Brain microvascular endothelial cell (primary cell): Measurements from ENCODE around the gene VPS39.

Experiments used
- DNase-seq: peaks from one replicate; pipeline ENCODE4 v3.0.0-alpha.2; 2020
- H3K27ac ChIP-seq: fragments of 250-450 bp; sonication (Bioruptor Pico); 2 replicates; pipeline ENCODE4 v1.5.1; 2020; ENCODE audit warnings: mild to moderate bottlenecking, moderate library complexity
- H3K27me3 ChIP-seq: fragments of 250-450 bp; sonication (Bioruptor Pico); replicated peaks from 2 replicates; pipeline ENCODE4 v1.5.1; 2020; ENCODE audit warnings: mild to moderate bottlenecking
- H3K36me3 ChIP-seq: fragments of 250-450 bp; sonication (Bioruptor Pico); replicated peaks from 2 replicates; pipeline ENCODE4 v1.5.1; 2020; ENCODE audit warnings: mild to moderate bottlenecking
- H3K4me3 ChIP-seq: 2 replicates; pipeline ENCODE4 v1.5.1; 2011; ENCODE audit warnings: low read depth, mild to moderate bottlenecking, control low read depth, low read length, moderate library complexity
- in situ Hi-C: cut with HindIII; loops from 2 replicates; pipeline ENCODE4 v1.10.0; 2017; ENCODE audit warnings: low sequenced_read_pairs, low pct_ligation_motif_present
- TF ChIP-seq, protein P1 (sequence below): IDR thresholded peaks from 2 replicates; pipeline ENCODE4 v1.5.1; 2011; ENCODE audit warnings: low read depth, mild to moderate bottlenecking, moderate library complexity, low read length, control low read depth, inconsistent platforms; ENCODE audit errors: missing control alignments

VPS39 gene

DNA sequence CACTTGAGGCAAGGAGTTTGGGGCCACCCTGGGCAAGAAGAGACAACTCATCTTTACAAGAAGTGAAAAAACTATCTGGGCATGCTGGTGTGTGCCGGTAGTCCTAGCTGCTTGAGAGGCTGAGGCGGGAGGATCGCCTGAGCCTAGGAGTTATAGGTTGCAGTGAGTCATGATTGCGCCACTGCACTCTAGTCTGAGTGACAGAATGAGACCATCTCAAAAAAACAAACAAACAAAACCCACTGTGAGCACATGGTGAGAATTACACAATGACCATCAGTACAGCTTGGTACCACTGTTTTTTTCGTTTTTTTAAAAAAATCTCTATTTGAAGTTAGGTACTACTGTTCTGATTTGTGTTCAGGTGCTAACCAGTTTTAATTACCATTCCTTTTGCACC, 13.6 kb downstream of the VPS39 start:
- peaks cover 17% of the 10 kb centered on the region for H3K36me3 ChIP-seq
- peak; percentile 59 for DNase-seq
- TF ChIP-seq, protein P1, sequence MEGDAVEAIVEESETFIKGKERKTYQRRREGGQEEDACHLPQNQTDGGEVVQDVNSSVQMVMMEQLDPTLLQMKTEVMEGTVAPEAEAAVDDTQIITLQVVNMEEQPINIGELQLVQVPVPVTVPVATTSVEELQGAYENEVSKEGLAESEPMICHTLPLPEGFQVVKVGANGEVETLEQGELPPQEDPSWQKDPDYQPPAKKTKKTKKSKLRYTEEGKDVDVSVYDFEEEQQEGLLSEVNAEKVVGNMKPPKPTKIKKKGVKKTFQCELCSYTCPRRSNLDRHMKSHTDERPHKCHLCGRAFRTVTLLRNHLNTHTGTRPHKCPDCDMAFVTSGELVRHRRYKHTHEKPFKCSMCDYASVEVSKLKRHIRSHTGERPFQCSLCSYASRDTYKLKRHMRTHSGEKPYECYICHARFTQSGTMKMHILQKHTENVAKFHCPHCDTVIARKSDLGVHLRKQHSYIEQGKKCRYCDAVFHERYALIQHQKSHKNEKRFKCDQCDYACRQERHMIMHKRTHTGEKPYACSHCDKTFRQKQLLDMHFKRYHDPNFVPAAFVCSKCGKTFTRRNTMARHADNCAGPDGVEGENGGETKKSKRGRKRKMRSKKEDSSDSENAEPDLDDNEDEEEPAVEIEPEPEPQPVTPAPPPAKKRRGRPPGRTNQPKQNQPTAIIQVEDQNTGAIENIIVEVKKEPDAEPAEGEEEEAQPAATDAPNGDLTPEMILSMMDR = no peak
- in situ Hi-C loops = no loop called here
- H3K27me3 ChIP-seq = no peaks in the 10 kb centered on the region
- H3K27ac ChIP-seq = no peak overlapping the region
- no peak overlapping the region for H3K4me3 ChIP-seq

DNA sequence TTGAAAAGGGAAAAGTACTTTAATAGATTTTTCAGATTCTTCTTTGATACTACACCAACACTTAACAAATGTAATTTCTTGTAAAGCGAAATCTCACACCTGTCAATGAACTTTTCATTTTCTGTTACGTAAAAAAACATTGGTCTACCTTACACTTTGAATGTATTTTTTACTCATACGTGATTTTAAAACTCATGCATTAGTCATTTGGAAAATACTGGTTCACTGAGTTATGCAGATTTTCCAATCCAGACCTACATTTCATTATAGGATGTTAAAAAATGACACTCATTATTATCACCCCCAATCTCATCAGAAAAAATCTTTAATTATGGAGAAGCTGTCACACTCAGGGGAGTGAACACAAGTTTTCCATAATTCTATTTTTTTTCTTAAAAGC, 14.7 kb downstream of the VPS39 start:
- no peaks in the 10 kb centered on the region for H3K27me3 ChIP-seq
- in situ Hi-C loops = no loop called here
- H3K27ac ChIP-seq = no peak overlapping the region
- H3K4me3 ChIP-seq = no peak overlapping the region
- DNase-seq = no peak
- H3K36me3 ChIP-seq = peaks cover 26% of the 10 kb centered on the region
- TF ChIP-seq, protein P1 = no peak

DNA sequence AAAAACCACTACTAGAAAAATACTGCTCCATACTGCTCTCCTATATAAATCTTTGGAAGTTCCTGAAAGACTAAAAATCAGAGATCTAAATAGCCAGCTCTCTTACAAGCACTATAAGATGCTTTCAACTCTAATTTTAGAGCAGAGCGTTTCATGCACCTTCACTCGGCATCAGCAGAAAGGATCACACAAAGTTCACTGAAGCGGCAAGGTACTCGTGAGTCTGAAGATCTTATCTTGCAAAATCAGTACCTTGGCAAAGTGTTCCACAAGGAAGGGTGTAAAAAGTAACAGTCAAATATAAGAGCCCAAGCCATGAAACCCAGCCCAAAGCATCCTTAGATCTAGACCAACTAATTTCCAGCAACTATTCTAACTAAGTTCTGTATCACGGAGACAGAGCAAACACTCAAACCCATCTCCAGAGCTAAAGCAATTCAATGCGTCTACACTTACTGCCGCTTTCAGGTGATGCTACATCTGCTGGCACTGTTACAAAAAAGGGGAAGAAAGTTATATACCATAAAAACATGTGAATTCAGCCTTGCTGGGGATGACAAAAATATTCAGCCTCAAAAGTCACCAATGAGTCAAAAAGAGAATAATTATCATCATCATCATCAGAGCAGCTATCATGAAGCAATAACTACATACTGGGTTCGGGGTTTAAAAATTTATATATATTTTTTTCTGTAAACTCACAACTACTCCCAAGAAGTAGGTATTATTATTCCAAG, 16.3 kb downstream of the VPS39 start:
- no peak overlapping the region for H3K27ac ChIP-seq
- peaks cover 38% of the 10 kb centered on the region for H3K36me3 ChIP-seq
- H3K27me3 ChIP-seq = no peaks in the 10 kb centered on the region
- TF ChIP-seq, protein P1 = no peak
- in situ Hi-C loops = no loop called here
- no peak for DNase-seq
- H3K4me3 ChIP-seq = no peak overlapping the region

DNA sequence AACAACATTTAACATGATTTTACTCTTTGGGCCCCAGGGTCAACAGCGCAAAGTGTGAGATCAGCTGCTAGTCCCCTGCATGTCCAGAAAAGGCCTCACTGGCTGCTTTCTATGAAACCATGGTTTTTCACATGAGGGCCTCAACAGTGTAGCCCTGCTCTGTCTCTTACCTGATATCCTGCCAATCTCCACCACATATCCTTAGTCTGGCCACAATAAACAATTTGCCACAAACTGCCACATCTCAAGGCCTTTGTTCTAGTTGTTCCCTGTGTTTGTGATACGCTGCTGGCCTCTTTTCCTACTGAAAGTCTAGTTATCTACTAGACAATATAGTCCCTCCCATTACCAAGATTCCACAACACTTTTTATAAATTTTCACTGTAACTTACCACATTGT, 17.7 kb downstream of the VPS39 start:
- Histone ChIP-seq H3K4me3 (no peak overlapping the region), H3K36me3 (peaks cover 46% of the 10 kb centered on the region), H3K27me3 (no peaks in the 10 kb centered on the region), H3K27ac (no peak overlapping the region)
- in situ Hi-C loops = no loop called here
- DNase-seq = no peak
- TF ChIP-seq, protein P1 = no peak

DNA sequence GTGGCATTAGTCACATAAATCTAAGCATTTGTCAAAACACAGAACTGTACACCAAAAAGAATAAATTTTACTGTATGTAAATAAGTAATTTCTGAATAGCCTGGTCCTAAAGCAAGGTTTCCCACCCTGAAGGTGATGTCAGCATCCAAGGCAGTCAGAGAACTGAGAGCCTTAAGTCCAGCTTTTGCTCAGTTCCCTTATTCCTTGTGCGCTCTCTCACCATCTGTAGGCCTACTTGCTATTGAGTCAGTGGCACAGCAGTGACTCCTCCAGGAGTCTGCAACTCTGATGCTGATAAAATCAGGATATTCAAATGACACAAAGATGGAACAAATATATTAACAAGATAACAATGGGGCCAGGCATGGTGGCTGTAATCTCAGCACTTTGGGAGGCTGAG, 22.3 kb downstream of the VPS39 start:
- Histone ChIP-seq H3K4me3 (no peak overlapping the region), H3K36me3 (peaks cover 59% of the 10 kb centered on the region), H3K27me3 (no peaks in the 10 kb centered on the region), H3K27ac (no peak overlapping the region)
- no peak for DNase-seq
- in situ Hi-C loops = no loop called here
- TF ChIP-seq, protein P1 = no peak

DNA sequence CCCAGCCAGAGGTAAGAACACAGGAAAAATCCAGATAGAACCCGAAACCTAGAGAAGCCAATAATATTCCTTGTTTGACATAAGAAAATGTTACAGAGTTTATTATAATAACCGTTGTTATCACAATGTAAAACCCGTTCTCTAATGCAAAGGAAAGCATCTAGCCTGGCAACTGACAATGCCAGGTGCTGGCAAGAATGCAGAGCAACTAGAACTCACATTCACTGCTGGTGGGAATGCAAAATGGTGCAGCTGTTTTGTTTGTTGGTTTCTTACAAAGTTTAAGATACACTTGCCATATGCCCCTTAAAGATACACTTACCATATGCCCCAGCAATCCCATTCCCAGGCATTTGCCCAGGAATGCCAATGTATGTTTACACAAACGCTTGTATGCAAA, 23.4 kb downstream of the VPS39 start:
- in situ Hi-C loops = no loop called here
- no peak for DNase-seq
- Histone ChIP-seq H3K4me3 (no peak overlapping the region), H3K36me3 (peaks cover 49% of the 10 kb centered on the region), H3K27me3 (no peaks in the 10 kb centered on the region), H3K27ac (no peak overlapping the region)
- TF ChIP-seq, protein P1 = no peak
